IMR-90 (cell line): ENCODE results near the gene TRIM24. TPM values are rescaled to one million over a fixed set of nuclear protein-coding genes. Genes with fewer than 3 reads are reported as not detected.

Source experiments
- ATAC-seq: fragments of 200-7000 bp; cut with Tn5 transposase; 2 replicates; pipeline ENCODE4 v1.9.1; 2020; ENCODE audit warnings: low read depth, mild to moderate bottlenecking, moderate library complexity
- BruUV-seq: library from RNA; stranded (reverse); fragments of 400-500 nt; replicated peaks from 2 replicates; lab custom pipeline; 2021; lab: Mats Ljungman, UMichigan
- CTCF ChIA-PET: fragments of 300-600 bp; formaldehyde crosslinking; extraction: SDS; loops from one replicate; lab custom pipeline; 2021; ENCODE audit warnings: antibody characterized with exemption; lab: Yijun Ruan, JAX
- POLR2A ChIA-PET: fragments of 300-600 bp; sonication (Branson Sonifier 250); formaldehyde crosslinking; loops from one replicate; lab custom pipeline; 2022; ENCODE audit warnings: antibody characterized with exemption; ENCODE audit not compliant: unreplicated experiment; lab: Charles Lee
- DNase-seq: peaks from one replicate; pipeline ENCODE4 v3.0.0; 2013
- H2AFZ ChIP-seq: replicated peaks from 2 replicates; pipeline ENCODE3; 2013; ENCODE audit warnings: low read length, mild to moderate bottlenecking; ENCODE audit not compliant: poor library complexity
- H2AK5ac ChIP-seq: 2 replicates; pipeline ENCODE4 v1.6.1; 2013; ENCODE audit warnings: low read depth, low read length, inconsistent platforms
- H2AK9ac ChIP-seq: replicated peaks from 2 replicates; pipeline ENCODE3; 2013; ENCODE audit warnings: mild to moderate bottlenecking, low read depth, low read length, moderate library complexity; ENCODE audit not compliant: poor library complexity
- H2BK120ac ChIP-seq: 2 replicates; pipeline ENCODE4 v1.6.1; 2013; ENCODE audit warnings: low read depth, low read length, inconsistent platforms
- H2BK15ac ChIP-seq: 3 replicates; pipeline ENCODE4 v1.6.1; 2013; ENCODE audit warnings: low read depth, low read length, inconsistent platforms
- H2BK20ac ChIP-seq: 2 replicates; pipeline ENCODE4 v1.6.1; 2013; ENCODE audit warnings: low read depth, mild to moderate bottlenecking, inconsistent platforms, low read length, moderate library complexity
- H2BK5ac ChIP-seq: 2 replicates; pipeline ENCODE4 v1.6.1; 2013; ENCODE audit warnings: mild to moderate bottlenecking, low read depth, low read length, inconsistent platforms; ENCODE audit not compliant: poor library complexity, severe bottlenecking
- H3K14ac ChIP-seq: replicated peaks from 2 replicates; pipeline ENCODE4 v1.6.1; 2013; ENCODE audit warnings: low read depth, low read length, inconsistent platforms
- H3K18ac ChIP-seq: 2 replicates; pipeline ENCODE4 v1.6.1; 2013; ENCODE audit warnings: low read depth, low read length, control low read depth
- H3K23ac ChIP-seq: 2 replicates; pipeline ENCODE4 v1.6.1; 2013; ENCODE audit warnings: low read depth, low read length, inconsistent platforms
- H3K27ac ChIP-seq: 2 replicates; pipeline ENCODE4 v1.5.1; 2013; ENCODE audit warnings: mild to moderate bottlenecking, control low read depth, low read length; ENCODE audit not compliant: insufficient read depth
- H3K27me3 ChIP-seq: 2 replicates; pipeline ENCODE4 v1.6.1; 2013; ENCODE audit warnings: low read length; ENCODE audit not compliant: control insufficient read depth, insufficient read depth
- H3K36me3 ChIP-seq: 2 replicates; pipeline ENCODE4 v1.6.1; 2013; ENCODE audit warnings: low read length, mixed read lengths; ENCODE audit not compliant: control insufficient read depth, insufficient read depth
- H3K4ac ChIP-seq: 2 replicates; pipeline ENCODE4 v1.6.1; 2013; ENCODE audit warnings: low read depth, low read length, inconsistent platforms
- H3K4me1 ChIP-seq: 2 replicates; pipeline ENCODE4 v1.6.1; 2013; ENCODE audit warnings: low read length, mixed read lengths; ENCODE audit not compliant: control insufficient read depth, insufficient read depth
- H3K4me2 ChIP-seq: 2 replicates; pipeline ENCODE4 v1.6.1; 2013; ENCODE audit warnings: low read depth, mild to moderate bottlenecking, control low read depth, low read length, moderate library complexity
- H3K4me3 ChIP-seq: 2 replicates; pipeline ENCODE4 v1.5.1; 2013; ENCODE audit warnings: low read depth, mild to moderate bottlenecking, control low read depth, low read length, moderate library complexity; ENCODE audit not compliant: insufficient read depth
- H3K56ac ChIP-seq: 2 replicates; pipeline ENCODE4 v1.6.1; 2013; ENCODE audit warnings: low read length, inconsistent platforms; ENCODE audit not compliant: insufficient read depth; ENCODE audit errors: extremely low read depth
- H3K79me1 ChIP-seq, 2 experiments: 2 replicates each; pipeline ENCODE4 v1.6.1; 2013; ENCODE audit warnings: low read length in 2 of 2, inconsistent platforms in 1 of 2, low read depth in 1 of 2
- H3K9ac ChIP-seq: 2 replicates; pipeline ENCODE4 v1.6.1; 2013; ENCODE audit warnings: low read depth, low read length, control low read depth
- H3K9me1 ChIP-seq: 2 replicates; pipeline ENCODE4 v1.6.1; 2013; ENCODE audit warnings: low read length, inconsistent platforms; ENCODE audit not compliant: insufficient read depth
- H3K9me3 ChIP-seq: 2 replicates; pipeline ENCODE4 v1.6.1; 2013; ENCODE audit warnings: low read length; ENCODE audit not compliant: control insufficient read depth, insufficient read depth
- H4K20me1 ChIP-seq: 2 replicates; pipeline ENCODE4 v1.6.1; 2013; ENCODE audit warnings: low read length, inconsistent platforms; ENCODE audit not compliant: insufficient read depth
- H4K5ac ChIP-seq: 2 replicates; pipeline ENCODE4 v1.6.1; 2013; ENCODE audit warnings: mild to moderate bottlenecking, low read depth, low read length, control low read depth
- H4K8ac ChIP-seq, 2 experiments: 2 replicates each; pipeline ENCODE4 v1.6.1; 2013; ENCODE audit warnings: low read depth in 2 of 2, low read length in 2 of 2, control low read depth in 1 of 2, inconsistent platforms in 1 of 2
- H4K91ac ChIP-seq: 2 replicates; pipeline ENCODE4 v1.6.1; 2013; ENCODE audit warnings: low read depth, low read length, inconsistent platforms; ENCODE audit not compliant: insufficient read depth
- CEBPB ChIP-seq: IDR thresholded peaks from 2 replicates; pipeline ENCODE4 v1.6.1; 2012; ENCODE audit warnings: low read depth, low read length, improper control_type of control experiment
- CHD1 ChIP-seq: IDR thresholded peaks from 2 replicates; pipeline ENCODE4 v1.6.1; 2012; ENCODE audit warnings: low read depth, low read length, improper control_type of control experiment
- CTCF ChIP-seq: conservative IDR thresholded peaks from 2 replicates; pipeline ENCODE4 v1.5.1; 2012; ENCODE audit warnings: mild to moderate bottlenecking, low read depth, low read length, improper control_type of control experiment
- FOS ChIP-seq: fragments of 150-350 bp; IDR thresholded peaks from 2 replicates; pipeline ENCODE4 v1.6.1; 2016; ENCODE audit warnings: low read depth, low read length
- MAFK ChIP-seq: IDR thresholded peaks from 2 replicates; pipeline ENCODE4 v1.6.1; 2012; ENCODE audit warnings: low read depth, low read length, improper control_type of control experiment
- MAZ ChIP-seq: IDR thresholded peaks from 2 replicates; pipeline ENCODE4 v1.6.1; 2012; ENCODE audit warnings: low read depth, mild to moderate bottlenecking, low read length, improper control_type of control experiment, moderate library complexity, borderline replicate concordance
- MXI1 ChIP-seq: IDR thresholded peaks from 2 replicates; pipeline ENCODE4 v1.6.1; 2012; ENCODE audit warnings: low read depth, mild to moderate bottlenecking, low read length, moderate library complexity, borderline replicate concordance
- NFE2L2 ChIP-seq: fragments of 150-350 bp; IDR thresholded peaks from 2 replicates; pipeline ENCODE4 v1.6.1; 2016; ENCODE audit warnings: low read depth, mild to moderate bottlenecking, low read length
- POLR2A ChIP-seq: IDR thresholded peaks from 2 replicates; pipeline ENCODE4 v1.6.1; 2012; ENCODE audit warnings: mild to moderate bottlenecking, low read depth, low read length
- RAD21 ChIP-seq: IDR thresholded peaks from 2 replicates; pipeline ENCODE4 v1.6.1; 2012; ENCODE audit warnings: low read length, improper control_type of control experiment
- RCOR1 ChIP-seq: IDR thresholded peaks from 2 replicates; pipeline ENCODE4 v1.6.1; 2012; ENCODE audit warnings: mild to moderate bottlenecking, low read length, improper control_type of control experiment; ENCODE audit not compliant: insufficient replicate concordance
- RFX5 ChIP-seq: IDR thresholded peaks from 2 replicates; pipeline ENCODE4 v1.8.0; 2012; ENCODE audit warnings: low read depth, mild to moderate bottlenecking, low read length, moderate library complexity
- SMC3 ChIP-seq: fragments of 150-350 bp; IDR thresholded peaks from 2 replicates; pipeline ENCODE4 v1.6.1; 2016; ENCODE audit warnings: low read depth, mild to moderate bottlenecking, antibody characterized with exemption, low read length, moderate library complexity
- WGBS, 2 experiments: methylation state at CpG; one replicate each; pipeline versions ENCODE4 v1.1.5 to v1.1.7; 2013; ENCODE audit warnings: missing lambda C conversion rate in 2 of 2; ENCODE audit not compliant: insufficient read length in 1 of 2; ENCODE audit errors: extremely low coverage in 2 of 2; 5-methylcytosine and 5-hydroxymethylcytosine counted together
- dilution Hi-C: fragments of 300-500 bp; cut with HindIII; formaldehyde crosslinking; loops from one replicate; pipeline ENCODE4 v1.14.3; 2018; ENCODE audit warnings: low sequenced_read_pairs; ENCODE audit not compliant: unreplicated experiment
- in situ Hi-C: fragments of 300-500 bp; cut with MboI; formaldehyde crosslinking; loops from 3 replicates; pipeline ENCODE4 v1.14.3; 2019; ENCODE audit warnings: low sequenced_read_pairs, inconsistent platforms, mixed read lengths
- intact Hi-C: fragments of 100-400 bp; cut with micrococcal nuclease; formaldehyde crosslinking; loops from 2 replicates; pipeline ENCODE4 v1.10.0; 2022
- polyA plus RNA-seq, 3 experiments: library from polyadenylated mRNA; depleted of rRNA; stranded (reverse); fragments of >200 nt; gene quantifications; 2 replicates each; pipeline ENCODE4 v1.2.3, GENCODE V29; 2012; ENCODE audit warnings: low replicate concordance in 1 of 3
- total RNA-seq: library from RNA; depleted of rRNA; stranded (reverse); fragments of >200 nt; gene quantifications from 2 replicates; pipeline ENCODE4 v1.2.3, GENCODE V29; 2012
- TF ChIP-seq, protein P1 (sequence below): fragments of 150-350 bp; IDR thresholded peaks from 2 replicates; pipeline ENCODE4 v1.6.1; 2017; ENCODE audit warnings: mild to moderate bottlenecking, antibody characterized with exemption, low read length, low read depth
- TF ChIP-seq, protein P2 (sequence below): fragments of 150-350 bp; IDR thresholded peaks from 2 replicates; pipeline ENCODE4 v1.6.1; 2016; ENCODE audit warnings: low read depth, mild to moderate bottlenecking, low read length, moderate library complexity, borderline replicate concordance

The TRIM24 gene
- total and polyA plus RNA-seq, 2 of the 4 experiments (the other 2 are of a cell fraction) = 4.1 to 5.7 TPM

GRCh38 chr7:138433583-138434443, 26.2 kb upstream of the TRIM24 start:
- Histone ChIP-seq H4K5ac (no peak overlapping the region), H2BK120ac (no peak overlapping the region), H2AFZ (no peak overlapping the region), H4K8ac (no peak overlapping the region), H3K9me3 (peaks cover 14% of the 10 kb centered on the region), H3K4me2 (no peak overlapping the region), H2BK20ac (no peak overlapping the region), H3K14ac (no peak overlapping the region), H3K27me3 (no peaks in the 10 kb centered on the region), H3K79me1 (no peaks in the 10 kb centered on the region), H2AK5ac (no peak overlapping the region), H3K4me1 (no peaks in the 10 kb centered on the region), H3K18ac (no peak overlapping the region), H2BK5ac (no peak overlapping the region), H3K9ac (no peak overlapping the region), H2AK9ac (no peak overlapping the region), H3K27ac (no peak overlapping the region), H3K4ac (no peak overlapping the region), H4K91ac (no peak overlapping the region), H3K9me1 (no peaks in the 10 kb centered on the region), H3K23ac (no peak overlapping the region), H3K56ac (no peak overlapping the region), H3K4me3 (no peak overlapping the region), H4K20me1 (no peaks in the 10 kb centered on the region), H3K36me3 (no peaks in the 10 kb centered on the region), H2BK15ac (no peak overlapping the region)
- in situ Hi-C loops (no loop called here), dilution Hi-C loops (no loop called here), intact Hi-C loops (no loop called here)
- BruUV-seq = no TSS peak
- POLR2A ChIA-PET = no interaction called here
- CTCF ChIA-PET = no interaction called here
- no peak for DNase-seq
- no CpG with 5 or more reads among the region's 6 CpGs for WGBS, 2 experiments
- no peak for ATAC-seq
- no peak for TF ChIP-seq MAFK
- TF ChIP-seq RCOR1 = no peak
- no peak for TF ChIP-seq MXI1
- TF ChIP-seq NFE2L2 = no peak
- TF ChIP-seq, protein P1, sequence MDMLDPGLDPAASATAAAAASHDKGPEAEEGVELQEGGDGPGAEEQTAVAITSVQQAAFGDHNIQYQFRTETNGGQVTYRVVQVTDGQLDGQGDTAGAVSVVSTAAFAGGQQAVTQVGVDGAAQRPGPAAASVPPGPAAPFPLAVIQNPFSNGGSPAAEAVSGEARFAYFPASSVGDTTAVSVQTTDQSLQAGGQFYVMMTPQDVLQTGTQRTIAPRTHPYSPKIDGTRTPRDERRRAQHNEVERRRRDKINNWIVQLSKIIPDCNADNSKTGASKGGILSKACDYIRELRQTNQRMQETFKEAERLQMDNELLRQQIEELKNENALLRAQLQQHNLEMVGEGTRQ = no peak
- TF ChIP-seq CEBPB = no peak
- no peak for TF ChIP-seq FOS
- no peak for TF ChIP-seq CHD1
- TF ChIP-seq, protein P2, sequence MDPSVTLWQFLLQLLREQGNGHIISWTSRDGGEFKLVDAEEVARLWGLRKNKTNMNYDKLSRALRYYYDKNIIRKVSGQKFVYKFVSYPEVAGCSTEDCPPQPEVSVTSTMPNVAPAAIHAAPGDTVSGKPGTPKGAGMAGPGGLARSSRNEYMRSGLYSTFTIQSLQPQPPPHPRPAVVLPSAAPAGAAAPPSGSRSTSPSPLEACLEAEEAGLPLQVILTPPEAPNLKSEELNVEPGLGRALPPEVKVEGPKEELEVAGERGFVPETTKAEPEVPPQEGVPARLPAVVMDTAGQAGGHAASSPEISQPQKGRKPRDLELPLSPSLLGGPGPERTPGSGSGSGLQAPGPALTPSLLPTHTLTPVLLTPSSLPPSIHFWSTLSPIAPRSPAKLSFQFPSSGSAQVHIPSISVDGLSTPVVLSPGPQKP = no peak
- TF ChIP-seq CTCF = no peak
- TF ChIP-seq RAD21 = no peak
- TF ChIP-seq MAZ = no peak
- no peak for TF ChIP-seq RFX5
- TF ChIP-seq SMC3 = no peak
- no peak for TF ChIP-seq POLR2A
